ENCODE measurements around the gene LEMD1. TPM values are rescaled to one million over a fixed set of nuclear protein-coding genes. Genes with fewer than 3 reads are reported as not detected.

LEMD1 gene
- polyA plus RNA-seq, 3 donors: 3.3 to 3.9 (median 3.6) TPM

- no peak for DNase-seq (ENCODE audit: low read depth in 3 of 3, low spot score in 2 of 3)
Observed at GRCh38 chr1:205338011-205338410, 83.8 kb downstream of the LEMD1 start.

GRCh38 chr1:205337481-205337880, 84.4 kb downstream of the LEMD1 start:
- DNase-seq (ENCODE audit: low read depth in 3 of 3, low spot score in 2 of 3): no peak

GRCh38 chr1:205335692-205336091, 86.2 kb downstream of the LEMD1 start:
- DNase-seq (ENCODE audit: low read depth in 3 of 3, low spot score in 2 of 3): peak in 1 of 3 donors; percentile 72

GRCh38 chr1:205332015-205332791, 89.7 kb downstream of the LEMD1 start:
- DNase-seq (ENCODE audit: low read depth in 3 of 3, low spot score in 2 of 3): no peak

Other genes with a start within 250 kb of the LEMD1 start
- gene DSTYK, start 210.4 kb downstream of the LEMD1 start, polyA plus RNA-seq (ENCODE audit: insufficient read length in 3 of 3): 10 to 100 TPM; 19.8 to 21.0 (median 20.9) TPM
- 1 to 10 TPM; 5.1 to 8.0 (median 6.3) TPM for gene TMCC2, start 194.1 kb downstream of the LEMD1 start, polyA plus RNA-seq (ENCODE audit: insufficient read length in 3 of 3)
- 1 to 10 TPM; 5.8 to 9.9 (median 9.2) TPM for gene NUAK2, start 100.3 kb downstream of the LEMD1 start, polyA plus RNA-seq (ENCODE audit: insufficient read length in 3 of 3)
- gene KLHDC8A, start 65.1 kb downstream of the LEMD1 start, polyA plus RNA-seq (ENCODE audit: insufficient read length in 3 of 3): 1 to 10 TPM; 1.4 to 1.6 (median 1.5) TPM
- gene BLACAT1, start 34.0 kb upstream of the LEMD1 start, polyA plus RNA-seq (ENCODE audit: insufficient read length in 3 of 3): 1 to 10 TPM; 2.3 to 2.7 (median 2.6) TPM
- gene CDK18, start 82.6 kb upstream of the LEMD1 start, polyA plus RNA-seq (ENCODE audit: insufficient read length in 3 of 3): 10 to 100 TPM; 17.4 to 22.1 (median 18.2) TPM
- gene ELK4, start 210.0 kb upstream of the LEMD1 start, polyA plus RNA-seq (ENCODE audit: insufficient read length in 3 of 3): 10 to 100 TPM; 15.9 to 16.4 (median 16.2) TPM